C4-2B (cell line): Measurements from ENCODE around the gene CUX1.

Experiments
- H3K27ac ChIP-seq: fragments of 450-650 bp; 2 replicates; pipeline ENCODE4 v1.5.1; 2017
- CTCF ChIP-seq: fragments of 450-650 bp; conservative IDR thresholded peaks from 2 replicates; pipeline ENCODE4 v1.5.1; 2017; ENCODE audit warnings: mild to moderate bottlenecking
- ZFX ChIP-seq: fragments of 450-650 bp; IDR thresholded peaks from 2 replicates; pipeline ENCODE4 v1.6.1; 2017

CUX1 gene

GRCh38 chr7:101902680-101903514, 85.5 kb downstream of the CUX1 start:
- H3K27ac ChIP-seq = no peak overlapping the region
- TF ChIP-seq CTCF (no peak), ZFX (no peak)

- H3K27ac ChIP-seq = no peak overlapping the region
- TF ChIP-seq ZFX (no peak), CTCF (no peak)
Measured at GRCh38 chr7:101903515-101903868, 86.1 kb downstream of the CUX1 start.

GRCh38 chr7:101904019-101904418, 86.6 kb downstream of the CUX1 start:
- H3K27ac ChIP-seq = no peak overlapping the region
- TF ChIP-seq CTCF (no peak), ZFX (no peak)

GRCh38 chr7:101905203-101905865, 87.9 kb downstream of the CUX1 start:
- TF ChIP-seq ZFX (no peak), CTCF (no peak)
- no peak overlapping the region for H3K27ac ChIP-seq

- no peak for TF ChIP-seq CTCF
- no peak for TF ChIP-seq ZFX
- no peak overlapping the region for H3K27ac ChIP-seq
Measured at GRCh38 chr7:101906291-101907240, 89.1 kb downstream of the CUX1 start.

GRCh38 chr7:101910991-101911799, 93.8 kb downstream of the CUX1 start:
- no peak for TF ChIP-seq CTCF
- no peak for TF ChIP-seq ZFX
- H3K27ac ChIP-seq = no peak overlapping the region
